ENCODE data around the gene VPS33A. TPM values are rescaled to one million over a fixed set of nuclear protein-coding genes. Genes with fewer than 3 reads are reported as not detected.

Gene VPS33A
- total and polyA plus RNA-seq, 2 donors (not counting 3 experiments of a cell fraction or from before 2014, with no cell fraction given): 12.1 to 23.1 TPM

DNA sequence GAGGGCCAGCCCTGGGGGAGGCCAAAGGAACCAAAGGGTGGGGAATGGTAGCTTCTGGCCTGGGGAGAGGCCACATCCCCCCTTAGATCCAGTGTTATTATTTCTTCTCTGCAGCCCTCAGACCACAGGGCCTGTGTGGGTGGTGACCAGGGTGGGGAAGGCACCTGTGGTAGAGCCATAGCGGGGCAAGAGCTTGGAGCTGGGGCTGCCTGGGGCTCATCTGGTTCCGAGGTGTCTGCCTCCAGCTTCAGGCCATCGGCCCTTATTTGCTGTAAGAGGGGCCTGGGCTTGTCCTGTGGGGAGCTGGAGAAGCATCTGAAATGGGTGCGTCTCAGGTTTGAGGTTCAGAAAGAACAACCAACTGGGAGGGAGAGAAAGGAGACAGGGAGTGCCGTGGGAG lies 64.9 kb downstream of the VPS33A start:
- CTCF ChIA-PET: interaction anchor here (1.2 to 1.3 kb wide), 3 partner anchors 10 to 70 kb away, joined by 3 to 4 read pairs (median 3); no protein-coding TSS in a partner anchor
- no peak overlapping the region for H2AFZ ChIP-seq (ENCODE audit: low read depth, low read length)
- TF ChIP-seq POLR2AphosphoS5 (IDR thresholded peaks at IDR 0.05; ENCODE audit: insufficient read depth, low read depth, low read length) (no peak), POLR2A (IDR thresholded peaks at IDR 0.05; ENCODE audit: low read depth, low read length) (no peak), MYC (IDR thresholded peaks at IDR 0.05; ENCODE audit: low read depth, low read length) (no peak), EZH2 (IDR thresholded peaks at IDR 0.05; ENCODE audit: borderline replicate concordance, low read depth, low read length, severe bottlenecking) (no peak), GATA2 (IDR thresholded peaks at IDR 0.05; ENCODE audit: insufficient read depth, insufficient read length, low read depth, low read length) (no peak), JUN (IDR thresholded peaks at IDR 0.05; ENCODE audit: borderline replicate concordance, insufficient read depth, insufficient read length, low read depth) (no peak), FOS (IDR thresholded peaks at IDR 0.05; ENCODE audit: borderline replicate concordance, insufficient read depth, low read length) (no peak)
- TF ChIP-seq, protein P1, sequence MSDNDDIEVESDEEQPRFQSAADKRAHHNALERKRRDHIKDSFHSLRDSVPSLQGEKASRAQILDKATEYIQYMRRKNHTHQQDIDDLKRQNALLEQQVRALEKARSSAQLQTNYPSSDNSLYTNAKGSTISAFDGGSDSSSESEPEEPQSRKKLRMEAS (IDR thresholded peaks at IDR 0.05; ENCODE audit: insufficient read depth, insufficient read length): no peak
- TF ChIP-seq, protein P2, sequence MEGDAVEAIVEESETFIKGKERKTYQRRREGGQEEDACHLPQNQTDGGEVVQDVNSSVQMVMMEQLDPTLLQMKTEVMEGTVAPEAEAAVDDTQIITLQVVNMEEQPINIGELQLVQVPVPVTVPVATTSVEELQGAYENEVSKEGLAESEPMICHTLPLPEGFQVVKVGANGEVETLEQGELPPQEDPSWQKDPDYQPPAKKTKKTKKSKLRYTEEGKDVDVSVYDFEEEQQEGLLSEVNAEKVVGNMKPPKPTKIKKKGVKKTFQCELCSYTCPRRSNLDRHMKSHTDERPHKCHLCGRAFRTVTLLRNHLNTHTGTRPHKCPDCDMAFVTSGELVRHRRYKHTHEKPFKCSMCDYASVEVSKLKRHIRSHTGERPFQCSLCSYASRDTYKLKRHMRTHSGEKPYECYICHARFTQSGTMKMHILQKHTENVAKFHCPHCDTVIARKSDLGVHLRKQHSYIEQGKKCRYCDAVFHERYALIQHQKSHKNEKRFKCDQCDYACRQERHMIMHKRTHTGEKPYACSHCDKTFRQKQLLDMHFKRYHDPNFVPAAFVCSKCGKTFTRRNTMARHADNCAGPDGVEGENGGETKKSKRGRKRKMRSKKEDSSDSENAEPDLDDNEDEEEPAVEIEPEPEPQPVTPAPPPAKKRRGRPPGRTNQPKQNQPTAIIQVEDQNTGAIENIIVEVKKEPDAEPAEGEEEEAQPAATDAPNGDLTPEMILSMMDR (IDR thresholded peaks at IDR 0.05; ENCODE audit: extremely low read depth in 1 of 2, insufficient read depth in 1 of 2, low read depth in 1 of 2, low read length in 2 of 2): no peak

More for the DNA sequence above, 64.9 kb downstream of the VPS33A start:
- Histone ChIP-seq H3K9ac (replicated peaks; ENCODE audit: extremely low read depth, insufficient read depth, low read length) (no peak overlapping the region), H3K27me3 (ENCODE audit: control insufficient read depth in 2 of 2, insufficient read depth in 2 of 2, low read length in 2 of 2) (peaks cover 9 to 18% of the 10 kb centered on the region in 2 experiments), H3K79me2 (ENCODE audit: control insufficient read depth, insufficient read depth, low read length) (no peaks in the 10 kb centered on the region), H3K27ac (ENCODE audit: insufficient read depth, low read depth, low read length) (no peak overlapping the region), H3K4me2 (ENCODE audit: insufficient read depth, low read length) (no peak overlapping the region), H3K9me3 (replicated peaks; ENCODE audit: control insufficient read depth, insufficient read depth, low read length) (no peaks in the 10 kb centered on the region), H4K20me1 (replicated peaks; ENCODE audit: control insufficient read depth, extremely low read depth, insufficient read depth, low read length) (no peaks in the 10 kb centered on the region), H3K9me1 (replicated peaks; ENCODE audit: control insufficient read depth, extremely low read depth, insufficient read depth, low read length) (no peaks in the 10 kb centered on the region), H3K4me1 (ENCODE audit: control insufficient read depth, extremely low read depth, insufficient read depth, low read length) (peaks cover 8% of the 10 kb centered on the region), H3K36me3 (ENCODE audit: control insufficient read depth in 2 of 2, extremely low read depth in 1 of 2, insufficient read depth in 2 of 2, low read length in 2 of 2) (no peaks in the 10 kb centered on the region), H3K4me3 (replicated peaks in 1 of 3; ENCODE audit: insufficient read depth in 1 of 3, low read depth in 1 of 3, low read length in 3 of 3) (no peak overlapping the region)
- DNase-seq (ENCODE audit: low read depth, low spot score) (no peak), FAIRE-seq (no peak)
- intact Hi-C loops (cut with micrococcal nuclease) (no loop called here), dilution Hi-C loops (cut with MboI; ENCODE audit: extremely low pct_ligation_motif_present, low sequenced_read_pairs) (no loop called here)
- POLR2A ChIA-PET: no interaction called here
- BruUV-seq (replicated peaks): no TSS peak
